ENCODE measurements around the gene RBL2. TPM values are rescaled to one million over a fixed set of nuclear protein-coding genes. Genes with fewer than 3 reads are reported as not detected.
"Not testable (repeated sequence)": the region's sequence is repeated elsewhere in the genome, so short reads cannot be mapped to it uniquely, and the experiment has no call there.

The RBL2 gene, protein sequence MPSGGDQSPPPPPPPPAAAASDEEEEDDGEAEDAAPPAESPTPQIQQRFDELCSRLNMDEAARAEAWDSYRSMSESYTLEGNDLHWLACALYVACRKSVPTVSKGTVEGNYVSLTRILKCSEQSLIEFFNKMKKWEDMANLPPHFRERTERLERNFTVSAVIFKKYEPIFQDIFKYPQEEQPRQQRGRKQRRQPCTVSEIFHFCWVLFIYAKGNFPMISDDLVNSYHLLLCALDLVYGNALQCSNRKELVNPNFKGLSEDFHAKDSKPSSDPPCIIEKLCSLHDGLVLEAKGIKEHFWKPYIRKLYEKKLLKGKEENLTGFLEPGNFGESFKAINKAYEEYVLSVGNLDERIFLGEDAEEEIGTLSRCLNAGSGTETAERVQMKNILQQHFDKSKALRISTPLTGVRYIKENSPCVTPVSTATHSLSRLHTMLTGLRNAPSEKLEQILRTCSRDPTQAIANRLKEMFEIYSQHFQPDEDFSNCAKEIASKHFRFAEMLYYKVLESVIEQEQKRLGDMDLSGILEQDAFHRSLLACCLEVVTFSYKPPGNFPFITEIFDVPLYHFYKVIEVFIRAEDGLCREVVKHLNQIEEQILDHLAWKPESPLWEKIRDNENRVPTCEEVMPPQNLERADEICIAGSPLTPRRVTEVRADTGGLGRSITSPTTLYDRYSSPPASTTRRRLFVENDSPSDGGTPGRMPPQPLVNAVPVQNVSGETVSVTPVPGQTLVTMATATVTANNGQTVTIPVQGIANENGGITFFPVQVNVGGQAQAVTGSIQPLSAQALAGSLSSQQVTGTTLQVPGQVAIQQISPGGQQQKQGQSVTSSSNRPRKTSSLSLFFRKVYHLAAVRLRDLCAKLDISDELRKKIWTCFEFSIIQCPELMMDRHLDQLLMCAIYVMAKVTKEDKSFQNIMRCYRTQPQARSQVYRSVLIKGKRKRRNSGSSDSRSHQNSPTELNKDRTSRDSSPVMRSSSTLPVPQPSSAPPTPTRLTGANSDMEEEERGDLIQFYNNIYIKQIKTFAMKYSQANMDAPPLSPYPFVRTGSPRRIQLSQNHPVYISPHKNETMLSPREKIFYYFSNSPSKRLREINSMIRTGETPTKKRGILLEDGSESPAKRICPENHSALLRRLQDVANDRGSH
- 46.2 and 50.2 TPM in 2 replicates for total RNA-seq (ENCODE audit: low replicate concordance)

- no peak for TF ChIP-seq CTCF (IDR thresholded peaks at IDR 0.05; ENCODE audit: insufficient read depth, low read length)
- DNase-seq (ENCODE audit: low read depth) = peak; percentile 80
These were observed at the start of gene RBL2 for GRCh38 chr16:53434377-53435065. RBL2 (plus strand) TSS chr16:53434471; CDS start chr16:53434557, 86 bp downstream.

DNA sequence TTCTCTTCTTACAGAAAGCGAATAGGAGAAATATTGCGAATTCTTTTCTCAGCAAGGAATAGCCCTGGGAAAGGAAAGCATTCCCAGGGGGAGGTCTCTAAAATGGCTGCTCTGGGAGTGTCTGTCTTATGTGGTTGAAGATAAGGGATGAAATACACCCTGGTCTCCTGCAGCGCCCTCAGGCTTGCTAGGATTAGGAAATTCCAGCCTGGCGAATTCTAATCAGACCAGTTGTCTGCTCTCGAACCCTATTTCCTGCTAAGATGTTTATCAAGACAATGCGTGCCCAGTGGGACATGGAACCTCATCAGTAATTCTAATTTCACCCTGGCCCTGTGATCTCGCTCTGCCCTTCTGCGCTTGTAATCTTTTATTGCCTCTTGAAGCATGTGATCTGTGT, 49.7 kb upstream of the RBL2 start:
- not testable (repeated sequence) for DNase-seq (ENCODE audit: low read depth); H3K4me3 ChIP-seq (ENCODE audit: low read depth, low read length)

More at GRCh38 chr16:53434377-53435065, at the start of gene RBL2:
- peak within 1 kb of the TSS; percentile 99 for H3K4me3 ChIP-seq (ENCODE audit: low read depth, low read length)

- TF ChIP-seq CTCF (IDR thresholded peaks at IDR 0.05; ENCODE audit: insufficient read depth, low read length) = peak; percentile 1
- peak; percentile 2 for DNase-seq (ENCODE audit: low read depth)
- H3K4me3 ChIP-seq (ENCODE audit: low read depth, low read length) = no peak overlapping the region
These were observed 29.3 kb upstream of the RBL2 start for GRCh38 chr16:53404959-53405358.

DNA sequence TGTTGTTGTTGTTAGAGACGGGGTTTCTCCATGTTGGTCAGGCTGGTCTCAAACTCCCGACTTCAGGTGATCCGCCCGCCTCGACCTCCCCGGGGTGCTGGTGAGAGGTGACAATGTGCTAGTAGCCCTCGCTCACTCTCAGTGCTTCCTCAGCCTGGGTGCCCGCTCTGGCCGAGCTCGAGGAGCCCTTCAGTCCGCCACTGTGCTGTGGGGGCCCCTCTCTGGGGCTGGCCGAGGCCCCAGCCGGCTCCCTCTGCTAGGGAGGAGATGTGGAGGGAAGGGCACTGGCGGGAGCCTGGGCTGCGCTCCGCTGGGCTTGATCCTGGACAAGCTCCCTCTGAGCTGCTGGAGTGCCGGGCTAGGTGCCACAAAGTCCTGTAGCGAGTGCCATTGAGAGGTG, 21.7 kb upstream of the RBL2 start:
- no peak for TF ChIP-seq CTCF (IDR thresholded peaks at IDR 0.05; ENCODE audit: insufficient read depth, low read length)
- no peak for DNase-seq (ENCODE audit: low read depth)
- H3K4me3 ChIP-seq (ENCODE audit: low read depth, low read length) = no peak overlapping the region

- H3K4me3 ChIP-seq (ENCODE audit: low read depth, low read length) = no peak overlapping the region
- DNase-seq (ENCODE audit: low read depth) = no peak
- TF ChIP-seq CTCF (IDR thresholded peaks at IDR 0.05; ENCODE audit: insufficient read depth, low read length) = no peak
These were observed 20.4 kb upstream of the RBL2 start for GRCh38 chr16:53413864-53414263.

DNA sequence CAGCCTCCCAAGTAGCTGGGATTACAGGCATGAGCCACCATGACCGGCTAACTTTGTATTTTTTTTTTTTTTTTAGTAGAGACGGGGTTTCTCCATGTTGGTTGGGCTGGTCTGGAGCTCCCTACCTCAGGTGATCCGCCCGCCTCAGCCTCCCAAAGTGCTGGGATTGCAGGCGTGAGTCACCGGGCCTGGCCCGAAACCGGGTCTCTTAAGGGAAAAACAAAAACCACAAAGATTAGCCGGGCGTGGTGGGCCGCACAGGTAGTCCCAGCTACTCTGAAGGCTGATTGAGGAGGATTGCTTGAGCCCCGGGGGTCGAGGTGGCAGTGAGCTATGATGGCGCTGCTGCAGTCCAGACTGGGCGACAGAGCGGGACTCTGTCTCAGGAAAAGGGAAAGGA, 19.9 kb upstream of the RBL2 start:
- DNase-seq (ENCODE audit: low read depth) = no peak
- no peak for TF ChIP-seq CTCF (IDR thresholded peaks at IDR 0.05; ENCODE audit: insufficient read depth, low read length)
- H3K4me3 ChIP-seq (ENCODE audit: low read depth, low read length) = no peak overlapping the region

Measured in fibroblast of the aortic adventitia (primary cell).